GM12872 (cell line): ENCODE results near the gene MICAL3.

Experiments
- CTCF ChIP-seq: IDR thresholded peaks from 3 replicates; pipeline ENCODE4 v1.5.1; 2011; ENCODE audit warnings: low read depth, mild to moderate bottlenecking, low read length, moderate library complexity; ENCODE audit not compliant: insufficient read depth

The MICAL3 gene

GRCh38 chr22:17914474-17914873, 109.9 kb downstream of the MICAL3 start:
- TF ChIP-seq CTCF = no peak

- no peak for TF ChIP-seq CTCF
Observed at GRCh38 chr22:17913801-17914347, 110.5 kb downstream of the MICAL3 start.

DNA sequence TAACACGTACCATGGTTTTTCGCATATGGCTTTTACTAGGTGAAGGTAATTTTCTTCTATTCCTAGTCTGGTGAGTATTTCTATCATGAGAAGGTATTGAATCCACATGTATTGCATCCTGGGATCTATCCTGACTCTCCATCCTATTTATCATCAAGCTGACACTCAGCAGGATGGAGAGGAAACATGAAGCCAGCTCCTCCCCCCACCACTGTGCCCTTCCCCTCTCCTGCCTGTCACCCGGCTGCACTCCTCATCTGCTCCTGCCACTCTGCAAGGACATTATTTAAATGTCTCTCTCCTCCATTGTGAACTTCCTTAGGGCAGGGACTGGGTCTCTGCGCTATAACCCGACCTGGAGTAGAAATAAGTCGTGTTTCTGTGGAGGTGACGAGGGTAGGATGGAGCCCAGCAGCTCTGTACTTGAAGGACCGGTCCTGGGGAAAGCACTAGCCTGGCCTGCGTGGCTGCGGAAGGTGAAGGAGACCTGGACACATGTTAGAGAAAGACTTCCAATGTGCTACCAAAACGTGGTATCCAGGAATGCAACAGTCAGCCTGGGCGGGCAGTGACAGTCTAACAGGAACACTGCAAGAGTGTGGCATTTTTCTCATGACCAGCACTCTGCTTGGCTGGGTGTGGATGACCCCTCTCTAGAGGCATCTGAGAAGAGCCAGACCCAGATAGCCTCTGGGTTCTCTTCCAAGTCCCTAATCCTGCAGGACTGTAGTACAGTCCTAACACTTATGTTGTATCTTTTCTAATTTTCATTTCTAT, 111.2 kb downstream of the MICAL3 start:
- TF ChIP-seq CTCF = no peak

DNA sequence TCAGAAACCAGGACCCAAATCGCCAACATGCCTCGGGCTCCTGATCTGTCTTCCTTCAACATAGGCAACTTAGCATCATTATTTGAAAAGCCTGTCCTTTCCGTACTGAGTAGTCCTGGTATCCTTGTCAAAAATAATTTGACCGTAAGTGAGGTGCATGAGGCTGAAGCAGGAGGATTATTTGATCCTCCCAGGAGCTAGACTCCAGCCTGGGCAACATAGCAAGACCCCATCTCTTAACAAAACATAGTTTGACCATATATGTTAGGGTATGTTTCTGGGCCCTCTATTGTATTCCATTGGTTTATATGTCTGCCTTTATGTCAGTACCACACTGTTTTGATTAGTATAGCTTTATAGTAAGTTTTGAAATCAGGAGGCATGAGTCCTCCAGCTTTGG, 112.5 kb downstream of the MICAL3 start:
- TF ChIP-seq CTCF = no peak

- no peak for TF ChIP-seq CTCF
Observed at GRCh38 chr22:17911312-17911705, 113.1 kb downstream of the MICAL3 start.

DNA sequence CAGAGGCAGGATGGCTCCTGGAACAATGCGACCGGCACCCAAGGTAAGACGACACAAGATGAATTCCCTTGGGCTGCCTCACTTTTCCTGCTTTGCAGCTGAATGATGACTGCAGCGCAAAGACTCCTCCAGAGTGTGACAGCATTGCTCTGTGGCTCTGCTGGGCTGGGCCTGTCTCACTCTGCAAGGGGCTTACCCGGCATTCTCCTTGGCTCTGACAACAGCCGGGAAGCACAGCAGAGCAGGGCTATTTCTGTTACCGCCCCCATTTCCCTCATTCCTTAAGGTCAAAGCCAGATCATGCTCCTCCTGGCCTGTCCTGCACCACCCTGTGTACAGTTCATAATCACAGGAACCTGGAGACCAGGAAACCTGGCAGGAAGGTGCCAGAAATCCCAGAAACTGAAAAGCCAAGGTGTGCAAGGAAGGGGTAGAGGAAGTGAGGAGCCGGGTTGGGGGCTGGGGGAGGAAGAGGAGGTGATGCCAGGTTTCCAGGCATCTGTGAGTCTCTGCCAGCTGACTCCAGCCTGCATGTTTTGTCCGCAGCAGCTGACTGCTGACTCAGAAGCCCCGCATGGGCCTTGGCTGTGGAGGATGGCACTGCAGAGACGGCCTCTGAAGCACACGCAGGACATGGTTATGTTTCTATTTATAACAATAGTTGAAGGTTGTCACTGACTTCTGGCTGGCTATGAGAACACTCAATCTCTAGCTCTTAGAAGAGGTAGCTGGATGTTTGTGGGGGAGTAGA, 113.6 kb downstream of the MICAL3 start:
- TF ChIP-seq CTCF = no peak

- TF ChIP-seq CTCF = no peak
Observed at GRCh38 chr22:17907748-17908051, 116.7 kb downstream of the MICAL3 start.
